SU-DHL-6 (cell line): ENCODE data around the gene KCNIP3.
"Not testable (repeated sequence)": the region's sequence is repeated elsewhere in the genome, so short reads cannot be mapped to it uniquely, and the experiment has no call there.

ENCODE experiments used
- H2AFZ ChIP-seq: fragments of 200-600 bp; sonication (generic); 2 replicates; pipeline ENCODE4 v1.6.1; 2014; ENCODE audit warnings: low read depth, mild to moderate bottlenecking, moderate library complexity, mixed read lengths, antibody characterized with exemption, low read length; ENCODE audit not compliant: severe bottlenecking
- H3F3A ChIP-seq: fragments of 200-600 bp; shearing (Covaris generic); 2 replicates; pipeline ENCODE4 v1.6.0; 2016; ENCODE audit warnings: antibody characterized with exemption, mild to moderate bottlenecking; ENCODE audit not compliant: insufficient read depth
- H3K27ac ChIP-seq: fragments of 200-600 bp; sonication (generic); 2 replicates; pipeline ENCODE4 v1.5.1; 2016; ENCODE audit warnings: low read depth, mild to moderate bottlenecking, low read length, moderate library complexity, mixed read lengths
- H3K27me3 ChIP-seq: fragments of 200-600 bp; sonication (generic), shearing (Covaris generic); 2 replicates; pipeline ENCODE4 v1.6.0; 2014; ENCODE audit warnings: mild to moderate bottlenecking, low read length
- H3K36me3 ChIP-seq: fragments of 200-600 bp; sonication (generic); 2 replicates; pipeline ENCODE4 v1.6.1; 2014; ENCODE audit warnings: mild to moderate bottlenecking, low read length, mixed read lengths
- H3K4me2 ChIP-seq: fragments of 300-600, 200-600 bp; shearing (Covaris generic), sonication (generic); 2 replicates; pipeline ENCODE4 v1.6.0; 2014; ENCODE audit warnings: low read length, low read depth, mild to moderate bottlenecking; ENCODE audit not compliant: poor library complexity, severe bottlenecking
- H3K4me3 ChIP-seq: fragments of 200-600 bp; sonication (generic); 2 replicates; pipeline ENCODE4 v1.5.1; 2014; ENCODE audit warnings: antibody characterized with exemption, low read length, mild to moderate bottlenecking, mixed read lengths; ENCODE audit not compliant: insufficient read depth, poor library complexity, severe bottlenecking
- H3K79me2 ChIP-seq: fragments of 200-600 bp; sonication (generic); 2 replicates; pipeline ENCODE4 v1.6.1; 2014; ENCODE audit warnings: mild to moderate bottlenecking, low read length, moderate library complexity; ENCODE audit not compliant: insufficient read depth
- H3K9ac ChIP-seq: fragments of 200-600 bp; sonication (generic); 2 replicates; pipeline ENCODE4 v1.7.0; 2014; ENCODE audit warnings: mild to moderate bottlenecking, low read length
- H3K9me2 ChIP-seq: fragments of 200-600 bp; sonication (generic); replicated peaks from 2 replicates; pipeline ENCODE4 v1.6.1; 2014; ENCODE audit warnings: low read length; ENCODE audit not compliant: insufficient read depth
- H3K9me3 ChIP-seq: fragments of 200-600 bp; sonication (generic); 2 replicates; pipeline ENCODE4 v1.6.1; 2014; ENCODE audit warnings: low read length, mixed read lengths; ENCODE audit not compliant: insufficient read depth
- H4K20me1 ChIP-seq: fragments of 200-600 bp; sonication (generic); 2 replicates; pipeline ENCODE4 v1.6.1; 2014; ENCODE audit warnings: low read depth, mild to moderate bottlenecking, antibody characterized with exemption, low read length, moderate library complexity, mixed read lengths

Gene KCNIP3

GRCh38 chr2:95427196-95427867, 130.2 kb downstream of the KCNIP3 start:
- not testable (repeated sequence) for H3K27ac ChIP-seq, H3K4me3 ChIP-seq, H3K9me2 ChIP-seq, H3K79me2 ChIP-seq, H3K27me3 ChIP-seq, H2AFZ ChIP-seq, H3K36me3 ChIP-seq, H4K20me1 ChIP-seq, H3K9me3 ChIP-seq, H3F3A ChIP-seq, H3K4me2 ChIP-seq, H3K9ac ChIP-seq

- H3K79me2 ChIP-seq, H3K4me2 ChIP-seq, H3K27me3 ChIP-seq, H4K20me1 ChIP-seq, H3K9me3 ChIP-seq, H3K36me3 ChIP-seq, H3K27ac ChIP-seq, H3K4me3 ChIP-seq, H3K9me2 ChIP-seq, H2AFZ ChIP-seq, H3F3A ChIP-seq, H3K9ac ChIP-seq: not testable (repeated sequence)
Observed at GRCh38 chr2:95429748-95430467, 132.8 kb downstream of the KCNIP3 start.

GRCh38 chr2:95433373-95433772, 136.2 kb downstream of the KCNIP3 start:
- H3K9me3 ChIP-seq, H3K9me2 ChIP-seq, H3K27ac ChIP-seq, H2AFZ ChIP-seq, H3F3A ChIP-seq, H3K4me3 ChIP-seq, H3K27me3 ChIP-seq, H3K36me3 ChIP-seq, H3K4me2 ChIP-seq, H3K79me2 ChIP-seq, H3K9ac ChIP-seq, H4K20me1 ChIP-seq: not testable (repeated sequence)

GRCh38 chr2:95433973-95434372, 136.8 kb downstream of the KCNIP3 start:
- not testable (repeated sequence) for H3K4me3 ChIP-seq, H3K27me3 ChIP-seq, H3K9me2 ChIP-seq, H3F3A ChIP-seq, H3K4me2 ChIP-seq, H3K79me2 ChIP-seq, H4K20me1 ChIP-seq, H2AFZ ChIP-seq, H3K36me3 ChIP-seq, H3K9ac ChIP-seq, H3K27ac ChIP-seq, H3K9me3 ChIP-seq

GRCh38 chr2:95434507-95435076, 137.4 kb downstream of the KCNIP3 start:
- H4K20me1 ChIP-seq, H3K4me2 ChIP-seq, H3K79me2 ChIP-seq, H3K9ac ChIP-seq, H3K27me3 ChIP-seq, H3K9me3 ChIP-seq, H3K9me2 ChIP-seq, H2AFZ ChIP-seq, H3F3A ChIP-seq, H3K4me3 ChIP-seq, H3K36me3 ChIP-seq, H3K27ac ChIP-seq: not testable (repeated sequence)

- H3K27ac ChIP-seq, H4K20me1 ChIP-seq, H3K27me3 ChIP-seq, H3K9me3 ChIP-seq, H3K79me2 ChIP-seq, H3F3A ChIP-seq, H3K4me2 ChIP-seq, H3K9ac ChIP-seq, H3K9me2 ChIP-seq, H2AFZ ChIP-seq, H3K36me3 ChIP-seq, H3K4me3 ChIP-seq: not testable (repeated sequence)
Observed at GRCh38 chr2:95435162-95435871, 138.2 kb downstream of the KCNIP3 start.
